Stomach (tissue), 9 donors: ENCODE results near the gene DCAF5. TPM values are rescaled to one million over a fixed set of nuclear protein-coding genes. Genes with fewer than 3 reads are reported as not detected.

Experiments used
- DNase-seq, 2 donors: peaks; one replicate each; pipeline versions ENCODE4 v3.0.0 to v3.0.0-alpha.2; 2013 to 2019
- H3K27ac ChIP-seq, 5 donors: fragments of 200-600 bp in 4 of 5; sonication (generic) in 4 of 5; one replicate each; pipeline ENCODE4 v1.5.1; 2013 to 2019; ENCODE audit warnings: mild to moderate bottlenecking in 1 of 5, moderate library complexity in 1 of 5
- H3K27me3 ChIP-seq, 3 donors: fragments of 200-600 bp; sonication (generic); one replicate each; pipeline ENCODE4 v1.5.1; 2017 to 2019; ENCODE audit warnings: mixed run types in 1 of 3
- H3K36me3 ChIP-seq, 4 donors: fragments of 200-600 bp; sonication (generic); 1 replicate in 3 of 4; 2 replicates in 1 of 4; pipeline ENCODE4 v1.5.1; 2016 to 2019
- H3K4me1 ChIP-seq, 4 donors: fragments of 200-600 bp; sonication (generic); one replicate each; pipeline ENCODE4 v1.5.1; 2016 to 2019
- H3K4me3 ChIP-seq, 4 donors: fragments of 200-600 bp; sonication (generic) in 3 of 4; one replicate each; pipeline ENCODE4 v1.5.1; 2016 to 2019; ENCODE audit warnings: mild to moderate bottlenecking in 1 of 4
- H3K9me3 ChIP-seq, 4 donors: fragments of 200-600 bp; sonication (generic); one replicate each; pipeline ENCODE4 v1.5.1; 2016 to 2019
- CTCF ChIP-seq, 7 experiments: fragments of 450-650 bp in 4 of 7; fragments of 200-600 bp in 3 of 7; sonication (generic) in 3 of 7; IDR thresholded peaks; one replicate each; pipeline ENCODE4 v1.5.1; 2016 to 2019; ENCODE audit warnings: antibody characterized with exemption in 7 of 7, control low read depth in 2 of 7, mild to moderate bottlenecking in 1 of 7
- EP300 ChIP-seq: sonication (generic); formaldehyde crosslinking; IDR thresholded peaks from one replicate; pipeline ENCODE4 v1.6.1; 2017; ENCODE audit warnings: antibody characterized with exemption
- POLR2A ChIP-seq, 4 donors: fragments of 450-650 bp; IDR thresholded peaks; one replicate each; pipeline ENCODE4 v1.6.1; 2016; ENCODE audit warnings: antibody characterized with exemption in 4 of 4, control low read depth in 2 of 4, mild to moderate bottlenecking in 1 of 4, moderate library complexity in 1 of 4
- POLR2AphosphoS5 ChIP-seq, 3 donors: sonication (generic); formaldehyde crosslinking; IDR thresholded peaks; one replicate each; pipeline ENCODE4 v1.6.1; 2016; ENCODE audit warnings: antibody characterized with exemption in 3 of 3
- WGBS, 5 donors: extraction: QIAGEN DNeasy Blood & Tissue Kit in 3 of 5; methylation state at CpG; one replicate each; pipeline versions ENCODE4 v1.1.5 to v1.1.7; 2013 to 2018; 5-methylcytosine and 5-hydroxymethylcytosine counted together
- intact Hi-C: fragments of 100-400 bp; cut with DNase I; formaldehyde crosslinking; loops from one replicate; pipeline ENCODE4 v1.15.1; 2023; ENCODE audit warnings: low total_unique reads
- polyA plus RNA-seq, 3 donors: library from polyadenylated mRNA; stranded (reverse); fragments of 200-250 nt; gene quantifications; one replicate each; pipeline ENCODE4 v1.2.3, GENCODE V29; 2013
- total RNA-seq, 5 donors: library from RNA; depleted of rRNA; stranded (reverse); fragments of >200 nt; gene quantifications; one replicate each; pipeline versions ENCODE4 v1.1.0 to v1.2.3, GENCODE V29; 2014 to 2016
- donor health status: healthy with polysubstance abuse.
- donor health status: Bipolar disorder and iron deficiency.
- donor health status: healthy.

The DCAF5 gene
- total and polyA plus RNA-seq, 8 donors = 13.9 to 80.5 (median 26.9) TPM

- peaks cover 47 to 75% (median 58%) of the 10 kb centered on the region in 4 donors for H3K4me1 ChIP-seq
- no peaks in the 10 kb centered on the region for H3K36me3 ChIP-seq
- H3K4me3 ChIP-seq = no peak overlapping the region
- TF ChIP-seq POLR2AphosphoS5 (IDR thresholded peaks at IDR 0.05) (no peak), POLR2A (IDR thresholded peaks at IDR 0.05) (no peak), EP300 (no peak), CTCF (IDR thresholded peaks at IDR 0.05) (no peak)
- peak overlapping the region in 4 of 5 donors; percentile 64 to 84 (median 81) for H3K27ac ChIP-seq
- 46 to 76% (median 69%) methylated on average over 2 of the region's 2 CpGs for WGBS, 5 donors
- no peaks in the 10 kb centered on the region for H3K9me3 ChIP-seq
- DNase-seq = no peak
- intact Hi-C loops = no loop called here
- H3K27me3 ChIP-seq = no peaks in the 10 kb centered on the region
Measured at GRCh38 chr14:69044296-69044695, 108.6 kb downstream of the DCAF5 start.

GRCh38 chr14:69043596-69044260 is 109.2 kb downstream of the DCAF5 start:
- DNase-seq = peak in 1 of 2 donors; percentile 58
- Histone ChIP-seq H3K27me3 (no peaks in the 10 kb centered on the region), H3K4me3 (no peak overlapping the region), H3K27ac (peak overlapping the region in 4 of 5 donors; percentile 64 to 84 (median 81)), H3K4me1 (peaks cover 47 to 75% (median 56%) of the 10 kb centered on the region in 4 donors), H3K36me3 (no peaks in the 10 kb centered on the region), H3K9me3 (no peaks in the 10 kb centered on the region)
- 60 to 74% (median 66%) methylated on average over 8 of the region's 8 CpGs for WGBS, 5 donors
- intact Hi-C loops = no loop called here
- TF ChIP-seq EP300 = no peak
- TF ChIP-seq POLR2AphosphoS5 (IDR thresholded peaks at IDR 0.05) = peak in 2 of 3 donors; percentile 30 to 52
- TF ChIP-seq POLR2A (IDR thresholded peaks at IDR 0.05) = no peak
- TF ChIP-seq CTCF (IDR thresholded peaks at IDR 0.05) = no peak

GRCh38 chr14:69042787-69043444 is 110.0 kb downstream of the DCAF5 start:
- WGBS, 5 donors = 17 to 26% (median 20%) methylated on average over 10 of the region's 10 CpGs
- Histone ChIP-seq H3K27me3 (no peaks in the 10 kb centered on the region), H3K4me1 (peaks cover 47 to 75% (median 55%) of the 10 kb centered on the region in 4 donors), H3K36me3 (no peaks in the 10 kb centered on the region), H3K4me3 (no peak overlapping the region), H3K27ac (peak overlapping the region in 4 of 5 donors; percentile 64 to 84 (median 81)), H3K9me3 (no peaks in the 10 kb centered on the region)
- peak in 2 of 3 donors; percentile 46 to 47 for TF ChIP-seq POLR2AphosphoS5 (IDR thresholded peaks at IDR 0.05)
- no peak for TF ChIP-seq EP300
- peak; percentile 51 to 62 for DNase-seq
- intact Hi-C loops = no loop called here

- H3K9me3 ChIP-seq = no peaks in the 10 kb centered on the region
- H3K27ac ChIP-seq = peak overlapping the region in 4 of 5 donors; percentile 64 to 84 (median 81)
- intact Hi-C loops = no loop called here
- no peak for DNase-seq
- TF ChIP-seq POLR2A (IDR thresholded peaks at IDR 0.05) = no peak
- TF ChIP-seq EP300 = no peak
- H3K4me3 ChIP-seq = no peak overlapping the region
- WGBS, 5 donors = 22 to 46% (median 30%) methylated on average over 3 of the region's 3 CpGs
- peaks cover 47 to 72% (median 55%) of the 10 kb centered on the region in 4 donors for H3K4me1 ChIP-seq
- no peaks in the 10 kb centered on the region for H3K27me3 ChIP-seq
- H3K36me3 ChIP-seq = no peaks in the 10 kb centered on the region
Measured at GRCh38 chr14:69042299-69042698, 110.6 kb downstream of the DCAF5 start.

GRCh38 chr14:69041783-69042182 is 111.1 kb downstream of the DCAF5 start:
- Histone ChIP-seq H3K4me3 (no peak overlapping the region), H3K36me3 (no peaks in the 10 kb centered on the region), H3K27ac (peak overlapping the region in 2 of 5 donors; percentile 83 to 84), H3K4me1 (peaks cover 45 to 67% (median 52%) of the 10 kb centered on the region in 4 donors), H3K9me3 (no peaks in the 10 kb centered on the region), H3K27me3 (no peaks in the 10 kb centered on the region)
- no peak for DNase-seq
- TF ChIP-seq POLR2AphosphoS5 (IDR thresholded peaks at IDR 0.05) (no peak), CTCF (IDR thresholded peaks at IDR 0.05) (no peak), EP300 (no peak), POLR2A (IDR thresholded peaks at IDR 0.05) (no peak)
- 61 to 71% (median 68%) methylated on average over 7 of the region's 7 CpGs for WGBS, 5 donors
- intact Hi-C loops = no loop called here
